RWPE1 (cell line): ENCODE data around the gene SPATA13.

Experiments
- CTCF ChIA-PET: fragments of 350-600 bp; sonication (Branson Sonifier 250); formaldehyde crosslinking; extraction: SDS; loops from one replicate; lab custom pipeline; 2021; lab: Yijun Ruan, JAX
- POLR2A ChIA-PET: fragments of 400-600 bp; formaldehyde crosslinking; extraction: SDS; loops from one replicate; lab custom pipeline; 2020; ENCODE audit warnings: antibody characterized with exemption; ENCODE audit not compliant: low non-redundant PET; lab: Yijun Ruan, JAX
- DNase-seq: peaks from one replicate; pipeline ENCODE4 v3.0.0; 2012; ENCODE audit warnings: low spot score
- H3K27ac ChIP-seq: fragments of 450-650 bp; 2 replicates; pipeline ENCODE4 v1.5.1; 2017
- TF ChIP-seq, protein P1 (sequence below): fragments of 450-650 bp; conservative IDR thresholded peaks from 2 replicates; pipeline ENCODE4 v1.5.1; 2017; ENCODE audit warnings: low read depth, mild to moderate bottlenecking

Gene SPATA13

DNA sequence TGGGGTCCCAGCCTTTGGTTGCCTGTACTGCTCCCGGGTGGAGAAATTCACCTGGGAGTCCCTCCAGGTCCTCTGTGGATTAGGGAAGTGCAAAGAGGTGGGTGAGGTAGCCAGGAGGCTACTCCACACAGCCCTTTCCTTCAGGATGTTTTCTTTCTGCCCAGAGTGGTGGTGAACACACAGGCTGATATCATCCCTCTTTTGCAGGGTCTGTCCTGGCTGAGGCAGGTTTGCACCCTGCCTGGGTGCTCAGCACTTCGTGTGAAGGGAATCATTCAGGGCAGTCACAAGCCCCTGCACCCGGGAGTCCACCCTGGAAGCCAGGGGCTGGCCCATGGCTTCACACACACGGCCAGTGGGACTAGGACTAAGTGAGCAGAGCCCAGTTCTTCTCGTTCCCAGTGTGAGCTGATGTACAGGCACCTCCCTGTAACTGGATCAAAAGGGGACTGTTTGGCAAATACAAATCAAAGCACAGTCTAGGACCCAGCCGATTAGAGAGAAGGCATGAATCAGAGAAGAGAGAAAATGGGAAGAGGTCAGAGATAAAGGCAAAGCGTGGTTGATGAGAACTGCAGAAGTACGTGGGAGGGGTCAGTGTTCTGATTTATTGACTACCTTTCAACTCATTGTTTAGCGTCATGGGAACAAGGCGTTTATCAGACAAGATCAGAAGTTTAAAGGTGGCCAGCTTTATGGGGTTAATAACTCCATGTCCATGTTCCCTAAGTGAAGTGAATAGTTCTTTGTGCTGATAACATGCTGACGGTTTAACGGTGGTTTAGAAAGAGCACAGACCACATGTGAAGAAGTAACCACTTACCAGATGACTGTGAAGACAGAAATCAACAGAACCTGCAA, 30.4 kb upstream of the SPATA13 start:
- ChIA-PET CTCF (no interaction called here), POLR2A (no interaction called here)
- no peak overlapping the region for H3K27ac ChIP-seq
- TF ChIP-seq, protein P1, sequence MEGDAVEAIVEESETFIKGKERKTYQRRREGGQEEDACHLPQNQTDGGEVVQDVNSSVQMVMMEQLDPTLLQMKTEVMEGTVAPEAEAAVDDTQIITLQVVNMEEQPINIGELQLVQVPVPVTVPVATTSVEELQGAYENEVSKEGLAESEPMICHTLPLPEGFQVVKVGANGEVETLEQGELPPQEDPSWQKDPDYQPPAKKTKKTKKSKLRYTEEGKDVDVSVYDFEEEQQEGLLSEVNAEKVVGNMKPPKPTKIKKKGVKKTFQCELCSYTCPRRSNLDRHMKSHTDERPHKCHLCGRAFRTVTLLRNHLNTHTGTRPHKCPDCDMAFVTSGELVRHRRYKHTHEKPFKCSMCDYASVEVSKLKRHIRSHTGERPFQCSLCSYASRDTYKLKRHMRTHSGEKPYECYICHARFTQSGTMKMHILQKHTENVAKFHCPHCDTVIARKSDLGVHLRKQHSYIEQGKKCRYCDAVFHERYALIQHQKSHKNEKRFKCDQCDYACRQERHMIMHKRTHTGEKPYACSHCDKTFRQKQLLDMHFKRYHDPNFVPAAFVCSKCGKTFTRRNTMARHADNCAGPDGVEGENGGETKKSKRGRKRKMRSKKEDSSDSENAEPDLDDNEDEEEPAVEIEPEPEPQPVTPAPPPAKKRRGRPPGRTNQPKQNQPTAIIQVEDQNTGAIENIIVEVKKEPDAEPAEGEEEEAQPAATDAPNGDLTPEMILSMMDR: no peak
- DNase-seq: no peak

DNA sequence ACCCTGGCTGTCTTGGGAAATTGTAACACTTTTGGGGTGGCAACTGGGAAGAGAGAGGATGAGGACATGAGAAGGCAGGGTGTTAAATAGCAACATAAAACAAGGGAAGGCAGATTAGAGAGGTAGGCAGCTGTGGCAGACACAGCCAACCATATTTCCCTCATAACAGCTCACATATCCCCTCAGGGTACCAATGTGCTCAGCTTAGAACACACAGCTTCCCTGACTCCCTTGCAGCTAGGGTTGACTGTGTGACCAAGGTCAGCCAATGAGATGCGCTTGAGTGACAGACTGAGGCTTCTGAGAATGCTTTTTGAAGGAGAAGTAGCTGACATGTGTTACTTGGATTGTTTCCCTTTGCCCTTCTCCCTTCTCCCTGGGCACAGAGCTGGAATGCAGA, 28.8 kb upstream of the SPATA13 start:
- POLR2A ChIA-PET: no interaction called here
- no peak for DNase-seq
- CTCF ChIA-PET: no interaction called here

DNA sequence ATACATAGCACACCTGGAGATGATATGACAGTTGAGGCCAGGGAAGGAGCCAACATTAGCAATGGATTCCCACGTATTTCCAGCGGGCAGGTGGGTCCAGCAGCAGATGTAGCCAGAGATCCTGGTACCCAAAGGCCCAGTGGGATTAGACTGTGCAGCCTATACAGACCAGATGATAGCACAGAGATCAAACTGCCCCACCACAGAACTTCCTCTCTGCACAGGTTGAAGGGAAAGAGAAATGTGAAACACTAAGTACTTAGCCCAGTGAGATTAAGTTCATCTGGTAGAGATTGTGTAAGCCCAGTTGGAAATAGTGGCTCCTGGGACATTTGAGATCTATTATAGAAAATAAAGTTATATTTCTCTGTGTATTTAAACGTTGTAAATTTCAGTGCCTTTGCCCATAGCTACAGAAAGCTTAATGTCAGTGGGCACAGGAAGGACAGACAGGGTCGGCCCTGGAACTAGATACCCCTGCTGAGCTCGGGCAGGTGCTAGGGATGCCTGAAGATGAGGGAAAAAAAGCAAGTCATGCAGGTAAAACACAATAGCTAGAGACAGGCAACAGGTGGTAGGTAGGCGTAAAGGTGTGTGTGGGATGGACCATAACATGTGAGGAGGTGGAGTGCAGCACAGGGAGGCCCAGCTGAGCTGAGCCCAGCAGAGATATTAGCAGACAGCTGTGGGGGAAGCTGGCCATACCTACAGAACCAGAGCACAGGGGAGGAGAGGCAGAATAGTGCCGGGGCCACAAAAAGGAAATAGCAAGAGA, 27.3 kb upstream of the SPATA13 start:
- ChIA-PET CTCF (no interaction called here), POLR2A (no interaction called here)
- no peak for DNase-seq
- TF ChIP-seq, protein P1: no peak
- no peak overlapping the region for H3K27ac ChIP-seq

More for the DNA sequence above, 28.8 kb upstream of the SPATA13 start:
- TF ChIP-seq, protein P1: no peak
- H3K27ac ChIP-seq: no peak overlapping the region

DNA sequence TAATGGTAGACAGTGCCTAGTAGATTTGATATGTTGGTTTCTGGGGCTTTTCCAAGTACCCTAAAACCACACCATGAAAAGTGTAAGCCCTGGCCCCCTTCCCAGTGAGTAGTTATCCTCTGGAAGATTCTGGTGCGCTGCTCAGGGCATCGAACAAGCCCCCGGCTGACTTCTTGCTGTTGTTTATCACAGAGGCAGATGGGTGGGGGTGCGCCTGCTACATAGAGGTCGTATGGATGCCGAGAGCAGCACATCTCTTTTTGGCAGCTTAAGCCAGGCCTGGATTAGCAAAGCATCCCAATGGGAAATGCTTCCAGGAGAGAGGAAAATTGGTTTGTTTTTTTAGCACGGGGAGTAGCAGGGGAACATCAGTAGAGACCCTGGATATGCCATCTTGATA, 26.3 kb upstream of the SPATA13 start:
- TF ChIP-seq, protein P1: no peak
- CTCF ChIA-PET: interaction anchor here (0.6 kb wide), 1 partner anchor 53 kb away, joined by 3 read pairs; no protein-coding TSS in a partner anchor
- DNase-seq: no peak
- POLR2A ChIA-PET: no interaction called here
- no peak overlapping the region for H3K27ac ChIP-seq

DNA sequence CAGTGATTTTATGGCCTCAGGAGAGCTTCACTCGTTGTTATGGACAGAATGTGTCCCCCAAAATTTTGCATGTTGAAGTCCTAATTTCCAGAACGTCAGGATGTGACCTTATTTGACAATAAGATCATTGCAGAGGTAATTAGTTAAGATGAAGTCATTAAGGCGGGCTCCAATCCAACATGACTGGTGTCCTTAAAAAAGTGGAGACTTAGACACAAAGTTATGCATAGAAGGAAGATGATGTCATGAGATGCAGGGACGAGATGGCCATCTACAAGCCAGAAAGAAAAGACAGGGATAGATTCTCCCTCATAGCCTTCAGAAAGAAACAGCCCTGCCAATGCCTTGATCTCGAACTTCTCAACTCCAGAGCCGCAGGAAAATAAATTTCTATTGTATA, 25.8 kb upstream of the SPATA13 start:
- POLR2A ChIA-PET: no interaction called here
- TF ChIP-seq, protein P1: no peak
- DNase-seq: no peak
- no peak overlapping the region for H3K27ac ChIP-seq
- CTCF ChIA-PET: interaction anchor here (0.6 kb wide), 1 partner anchor 52 kb away, joined by 3 read pairs; no protein-coding TSS in a partner anchor

DNA sequence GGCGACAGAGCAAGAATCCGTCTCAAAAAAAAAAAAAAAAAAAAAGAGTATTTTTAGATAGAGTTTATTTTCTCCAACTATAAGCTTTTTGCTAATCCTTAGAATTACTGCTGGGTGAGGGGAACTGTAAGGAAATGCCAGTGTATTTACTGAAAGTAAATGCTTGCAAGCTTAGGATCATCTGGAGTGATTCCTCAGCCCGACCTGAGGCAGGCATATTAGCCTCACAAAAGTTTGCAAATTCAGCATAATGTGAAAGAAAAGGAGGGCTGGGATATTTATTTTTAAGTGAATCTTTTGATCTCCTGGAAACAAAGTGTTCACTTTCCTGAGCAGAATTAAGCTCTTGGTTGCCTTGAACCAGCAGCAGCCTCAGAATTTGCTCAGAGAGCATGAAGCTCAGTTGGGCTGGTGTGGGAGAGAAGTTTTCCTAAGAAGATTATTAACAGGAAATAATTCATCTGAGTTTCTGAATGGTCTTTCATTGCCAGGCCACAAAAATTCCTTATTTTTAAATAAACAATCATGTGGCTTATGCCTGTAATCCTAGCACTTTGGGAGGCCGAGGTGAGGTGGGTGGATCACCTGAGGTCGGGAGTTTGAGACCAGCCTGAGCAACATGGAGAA, 24.7 kb upstream of the SPATA13 start:
- no peak overlapping the region for H3K27ac ChIP-seq
- TF ChIP-seq, protein P1: no peak
- CTCF ChIA-PET: interaction anchor here (0.6 to 0.8 kb wide), 2 partner anchors 83 to 1165 kb away, joined by 3 to 9 read pairs; no protein-coding TSS in a partner anchor
- POLR2A ChIA-PET: no interaction called here
- no peak for DNase-seq
